ENCODE measurements around the gene FGF2.

GRCh38 chr4:122798101-122798500 is 28.5 kb upstream of the FGF2 start:
- TF ChIP-seq CTCF (conservative IDR thresholded peaks at IDR 0.05; ENCODE audit: low read depth, low read length), result no peak
- no peak for TF ChIP-seq EZH2phosphoT487 (IDR thresholded peaks at IDR 0.05; ENCODE audit: borderline replicate concordance, low read length)
- TF ChIP-seq EZH2 (IDR thresholded peaks at IDR 0.05; ENCODE audit: low read length, unreplicated experiment), result no peak
